ENCODE data around the gene DYSF.

DYSF gene

DNA sequence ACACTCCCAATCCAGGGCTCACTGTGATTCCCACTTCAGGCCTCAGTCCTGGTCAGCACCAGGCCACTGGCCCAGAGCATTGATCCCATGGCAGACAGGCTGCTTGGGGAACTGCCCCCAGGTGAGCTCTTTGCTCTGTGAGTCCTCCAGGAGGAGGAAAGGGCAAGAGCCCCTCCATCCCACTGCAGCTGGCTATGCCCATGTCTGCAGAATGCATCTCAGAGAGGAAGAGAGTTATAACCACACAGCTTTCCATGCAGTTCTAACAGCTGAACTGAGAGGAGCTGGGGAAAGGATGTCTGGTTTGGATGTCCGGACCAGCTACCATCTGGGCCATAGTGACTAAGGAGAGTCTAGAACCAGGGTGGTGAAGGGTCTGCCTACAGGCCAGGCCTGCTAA, 230.3 kb downstream of the DYSF start:
- Histone ChIP-seq H3K36me3 (ENCODE audit: control insufficient read depth in 2 of 2, insufficient read depth in 1 of 2, low read length in 2 of 2) (no peaks in the 10 kb centered on the region), H3K27ac (ENCODE audit: extremely low read depth, low read depth, low read length) (no peak overlapping the region), H3K4me3 (ENCODE audit: low read depth, low read length) (no peak overlapping the region), H3K9me3 (ENCODE audit: control insufficient read depth, insufficient read depth, low read depth, low read length) (no peaks in the 10 kb centered on the region), H3K4me1 (ENCODE audit: control insufficient read depth, insufficient read depth, low read length) (peaks cover 4% of the 10 kb centered on the region)
- ChIA-PET CTCF (interaction anchor here (0.9 kb wide), 1 partner anchor 11 kb away, joined by 5 read pairs; no protein-coding TSS in a partner anchor), POLR2A (no interaction called here)
- no peak for TF ChIP-seq ZNF830 (tag by site-specific recombination; IDR thresholded peaks at IDR 0.05; ENCODE audit: low read depth)
- no peak for TF ChIP-seq ZNF416 (tag by site-specific recombination; IDR thresholded peaks at IDR 0.05)
- no peak for TF ChIP-seq ZNF37A (tag by site-specific recombination; IDR thresholded peaks at IDR 0.05)
- no peak for TF ChIP-seq ZNF654 (tag by site-specific recombination; IDR thresholded peaks at IDR 0.05; ENCODE audit: low read depth)
- TF ChIP-seq ZNF707 (tag by site-specific recombination; IDR thresholded peaks at IDR 0.05): no peak
- TF ChIP-seq, protein P1, sequence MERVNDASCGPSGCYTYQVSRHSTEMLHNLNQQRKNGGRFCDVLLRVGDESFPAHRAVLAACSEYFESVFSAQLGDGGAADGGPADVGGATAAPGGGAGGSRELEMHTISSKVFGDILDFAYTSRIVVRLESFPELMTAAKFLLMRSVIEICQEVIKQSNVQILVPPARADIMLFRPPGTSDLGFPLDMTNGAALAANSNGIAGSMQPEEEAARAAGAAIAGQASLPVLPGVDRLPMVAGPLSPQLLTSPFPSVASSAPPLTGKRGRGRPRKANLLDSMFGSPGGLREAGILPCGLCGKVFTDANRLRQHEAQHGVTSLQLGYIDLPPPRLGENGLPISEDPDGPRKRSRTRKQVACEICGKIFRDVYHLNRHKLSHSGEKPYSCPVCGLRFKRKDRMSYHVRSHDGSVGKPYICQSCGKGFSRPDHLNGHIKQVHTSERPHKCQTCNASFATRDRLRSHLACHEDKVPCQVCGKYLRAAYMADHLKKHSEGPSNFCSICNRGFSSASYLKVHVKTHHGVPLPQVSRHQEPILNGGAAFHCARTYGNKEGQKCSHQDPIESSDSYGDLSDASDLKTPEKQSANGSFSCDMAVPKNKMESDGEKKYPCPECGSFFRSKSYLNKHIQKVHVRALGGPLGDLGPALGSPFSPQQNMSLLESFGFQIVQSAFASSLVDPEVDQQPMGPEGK (tag by site-specific recombination; IDR thresholded peaks at IDR 0.05): no peak
- no peak for TF ChIP-seq SP3 (tag by site-specific recombination; IDR thresholded peaks at IDR 0.05)

DNA sequence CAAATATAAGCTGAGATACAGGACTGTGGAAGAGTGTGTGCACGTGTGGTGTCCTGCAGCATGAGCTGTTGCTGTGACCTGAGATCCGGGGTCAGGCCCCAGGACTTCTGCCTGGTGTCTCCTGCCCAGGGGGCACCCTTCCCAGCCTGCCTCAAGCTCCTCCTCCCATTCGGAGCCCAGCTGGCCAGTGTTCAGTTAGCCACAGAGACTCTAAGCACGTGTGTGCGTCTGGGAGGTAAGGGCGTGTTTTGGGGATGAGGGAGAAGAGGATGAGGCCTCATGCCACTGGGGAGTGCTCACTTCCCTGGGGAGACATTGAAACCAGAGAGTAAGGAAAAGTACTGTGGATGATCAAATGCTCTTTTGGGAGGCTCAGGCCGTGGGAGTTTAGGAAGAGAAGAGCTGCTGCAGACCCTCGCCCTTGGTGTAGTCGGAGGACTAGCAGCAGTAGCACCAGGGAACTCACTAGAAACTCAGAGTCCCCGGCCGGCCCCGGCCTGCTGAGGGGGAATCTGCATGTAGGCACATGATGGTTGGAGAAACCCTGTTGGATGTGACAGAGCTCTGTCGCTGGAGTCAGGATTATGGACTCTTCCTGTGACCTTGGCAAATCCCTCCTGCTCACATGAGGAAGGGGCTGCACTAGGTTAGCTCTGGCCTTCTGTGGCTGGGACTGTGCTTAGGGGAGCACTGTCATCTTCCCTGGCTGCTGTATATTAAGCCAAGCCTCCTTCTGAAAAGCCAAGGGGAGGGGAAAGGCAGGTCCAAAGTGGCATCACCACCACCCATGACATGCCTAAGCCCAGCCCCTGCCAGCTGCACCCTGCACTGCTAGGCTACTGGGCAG, 231.1 kb downstream of the DYSF start:
- no peaks in the 10 kb centered on the region for H3K9me3 ChIP-seq (ENCODE audit: control insufficient read depth, insufficient read depth, low read depth, low read length)
- ChIA-PET CTCF (interaction anchor here (0.9 kb wide), 1 partner anchor 114 kb away, joined by 3 read pairs; no protein-coding TSS in a partner anchor), POLR2A (no interaction called here)
- TF ChIP-seq, protein P2, sequence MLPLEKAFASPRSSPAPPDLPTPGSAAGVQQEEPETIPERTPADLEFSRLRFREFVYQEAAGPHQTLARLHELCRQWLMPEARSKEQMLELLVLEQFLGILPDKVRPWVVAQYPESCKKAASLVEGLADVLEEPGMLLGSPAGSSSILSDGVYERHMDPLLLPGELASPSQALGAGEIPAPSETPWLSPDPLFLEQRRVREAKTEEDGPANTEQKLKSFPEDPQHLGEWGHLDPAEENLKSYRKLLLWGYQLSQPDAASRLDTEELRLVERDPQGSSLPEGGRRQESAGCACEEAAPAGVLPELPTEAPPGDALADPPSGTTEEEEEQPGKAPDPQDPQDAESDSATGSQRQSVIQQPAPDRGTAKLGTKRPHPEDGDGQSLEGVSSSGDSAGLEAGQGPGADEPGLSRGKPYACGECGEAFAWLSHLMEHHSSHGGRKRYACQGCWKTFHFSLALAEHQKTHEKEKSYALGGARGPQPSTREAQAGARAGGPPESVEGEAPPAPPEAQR (tag by site-specific recombination; IDR thresholded peaks at IDR 0.05): no peak
- TF ChIP-seq ZNF510 (tag by site-specific recombination; IDR thresholded peaks at IDR 0.05; ENCODE audit: insufficient replicate concordance) (no peak), ZNF529 (tag by site-specific recombination; IDR thresholded peaks at IDR 0.05; ENCODE audit: insufficient replicate concordance) (no peak), ZNF146 (tag by site-specific recombination; IDR thresholded peaks at IDR 0.05) (no peak), EGR2 (tag by site-specific recombination; IDR thresholded peaks at IDR 0.05; ENCODE audit: low read depth) (no peak), ZNF600 (tag by site-specific recombination; IDR thresholded peaks at IDR 0.05) (no peak), GLI2 (tag by site-specific recombination; IDR thresholded peaks at IDR 0.05; ENCODE audit: borderline replicate concordance, low read depth) (no peak), KLF9 (tag by site-specific recombination; IDR thresholded peaks at IDR 0.05; ENCODE audit: low read depth) (no peak), ZFP41 (tag by site-specific recombination; IDR thresholded peaks at IDR 0.05; ENCODE audit: borderline replicate concordance) (no peak), ZNF626 (tag by site-specific recombination; IDR thresholded peaks at IDR 0.05) (no peak)
- no peaks in the 10 kb centered on the region for H3K36me3 ChIP-seq (ENCODE audit: control insufficient read depth in 2 of 2, insufficient read depth in 1 of 2, low read length in 2 of 2)
- no peak overlapping the region for H3K4me3 ChIP-seq (ENCODE audit: low read depth, low read length)
- peaks cover under 1% of the 10 kb centered on the region for H3K4me1 ChIP-seq (ENCODE audit: control insufficient read depth, insufficient read depth, low read length)
- H3K27ac ChIP-seq (ENCODE audit: extremely low read depth, low read depth, low read length): no peak overlapping the region

Data from HEK293 (cell line).